Glutamatergic neuron (in vitro differentiated cells): Measurements from ENCODE around the gene RAB3D. TPM values are rescaled to one million over a fixed set of nuclear protein-coding genes. Genes with fewer than 3 reads are reported as not detected.
"Not testable (repeated sequence)": the region's sequence is repeated elsewhere in the genome, so short reads cannot be mapped to it uniquely, and the experiment has no call there.

Experiments used
- DNase-seq: peaks from one replicate; pipeline ENCODE4 v3.0.0; 2022
- H3K27ac Mint-ChIP-seq: one replicate; pipeline ENCODE4 v1.8.0; 2020; ENCODE audit warnings: mild to moderate bottlenecking, mixed read lengths, inconsistent platforms; ENCODE audit not compliant: unreplicated experiment
- H3K27me3 Mint-ChIP-seq: one replicate; pipeline ENCODE4 v1.8.0; 2020; ENCODE audit warnings: mild to moderate bottlenecking, moderate library complexity, mixed read lengths, inconsistent platforms; ENCODE audit not compliant: unreplicated experiment
- H3K36me3 Mint-ChIP-seq: one replicate; pipeline ENCODE4 v1.8.0; 2020; ENCODE audit warnings: mild to moderate bottlenecking, mixed read lengths, inconsistent platforms; ENCODE audit not compliant: unreplicated experiment
- H3K4me1 Mint-ChIP-seq: one replicate; pipeline ENCODE4 v1.8.0; 2020; ENCODE audit warnings: mild to moderate bottlenecking, low read depth, mixed read lengths, inconsistent platforms; ENCODE audit not compliant: unreplicated experiment
- H3K4me3 Mint-ChIP-seq: one replicate; pipeline ENCODE4 v1.8.0; 2020; ENCODE audit warnings: mild to moderate bottlenecking, mixed read lengths, inconsistent platforms; ENCODE audit not compliant: unreplicated experiment
- H3K9me3 Mint-ChIP-seq: one replicate; pipeline ENCODE4 v1.8.0; 2020; ENCODE audit warnings: mild to moderate bottlenecking, moderate library complexity, mixed read lengths, inconsistent platforms; ENCODE audit not compliant: unreplicated experiment
- total RNA-seq: library from RNA; stranded (reverse); fragmentation: NEBNext Ultra II Directional; extraction: Animal tissue kit (Norgen Biotek cat#: 25700); gene quantifications from one replicate; pipeline ENCODE4 v1.2.1, GENCODE V29; 2021; ENCODE audit not compliant: unreplicated experiment
- TF ChIP-seq, protein P1 (sequence below): fragments of 200-600 bp; sonication (generic); IDR thresholded peaks from one replicate; pipeline ENCODE4 v1.5.0; 2021; ENCODE audit not compliant: partially characterized antibody, unreplicated experiment

The RAB3D gene
- total RNA-seq, 1 donor from 2014 or later: 130 TPM

- no peak for DNase-seq
- peaks cover 4% of the 10 kb centered on the region for H3K4me1 Mint-ChIP-seq
- no peak overlapping the region for H3K27ac Mint-ChIP-seq
- peak overlapping the region; percentile 94 for H3K4me3 Mint-ChIP-seq
- no peaks in the 10 kb centered on the region for H3K27me3 Mint-ChIP-seq
- H3K36me3 Mint-ChIP-seq: peaks cover 7% of the 10 kb centered on the region
- peaks cover 10% of the 10 kb centered on the region for H3K9me3 Mint-ChIP-seq
- TF ChIP-seq, protein P1, sequence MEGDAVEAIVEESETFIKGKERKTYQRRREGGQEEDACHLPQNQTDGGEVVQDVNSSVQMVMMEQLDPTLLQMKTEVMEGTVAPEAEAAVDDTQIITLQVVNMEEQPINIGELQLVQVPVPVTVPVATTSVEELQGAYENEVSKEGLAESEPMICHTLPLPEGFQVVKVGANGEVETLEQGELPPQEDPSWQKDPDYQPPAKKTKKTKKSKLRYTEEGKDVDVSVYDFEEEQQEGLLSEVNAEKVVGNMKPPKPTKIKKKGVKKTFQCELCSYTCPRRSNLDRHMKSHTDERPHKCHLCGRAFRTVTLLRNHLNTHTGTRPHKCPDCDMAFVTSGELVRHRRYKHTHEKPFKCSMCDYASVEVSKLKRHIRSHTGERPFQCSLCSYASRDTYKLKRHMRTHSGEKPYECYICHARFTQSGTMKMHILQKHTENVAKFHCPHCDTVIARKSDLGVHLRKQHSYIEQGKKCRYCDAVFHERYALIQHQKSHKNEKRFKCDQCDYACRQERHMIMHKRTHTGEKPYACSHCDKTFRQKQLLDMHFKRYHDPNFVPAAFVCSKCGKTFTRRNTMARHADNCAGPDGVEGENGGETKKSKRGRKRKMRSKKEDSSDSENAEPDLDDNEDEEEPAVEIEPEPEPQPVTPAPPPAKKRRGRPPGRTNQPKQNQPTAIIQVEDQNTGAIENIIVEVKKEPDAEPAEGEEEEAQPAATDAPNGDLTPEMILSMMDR: no peak
Observed at GRCh38 chr19:11338121-11338520, 1.3 kb downstream of the RAB3D start.

DNA sequence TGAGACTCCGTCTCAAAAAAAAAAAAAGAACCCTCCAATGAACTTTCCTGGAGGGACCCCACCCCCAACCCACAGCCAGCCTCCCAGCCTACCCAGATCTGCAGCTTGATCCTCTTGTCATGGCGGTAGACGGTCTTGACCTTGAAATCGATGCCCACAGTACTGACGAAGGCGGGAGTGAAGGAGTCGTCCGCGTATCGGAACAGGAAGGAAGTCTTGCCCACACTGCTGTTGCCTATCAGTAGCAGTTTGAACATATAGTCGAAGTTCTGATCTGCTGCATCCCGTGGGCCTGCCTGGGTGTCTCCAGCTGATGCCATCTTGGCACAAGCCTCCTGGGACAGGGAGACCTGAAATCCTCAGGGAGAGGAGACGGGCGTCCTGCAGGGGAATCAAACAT is 2.4 kb downstream of the RAB3D start:
- Mint-ChIP-seq H3K36me3 (peaks cover 7% of the 10 kb centered on the region), H3K4me1 (peaks cover 4% of the 10 kb centered on the region), H3K27ac (no peak overlapping the region), H3K9me3 (peaks cover 10% of the 10 kb centered on the region), H3K4me3 (no peak overlapping the region), H3K27me3 (no peaks in the 10 kb centered on the region)
- no peak for DNase-seq
- TF ChIP-seq, protein P1: no peak

GRCh38 chr19:11335449-11336146 is 3.9 kb downstream of the RAB3D start:
- H3K9me3 Mint-ChIP-seq: peaks cover 10% of the 10 kb centered on the region
- peaks cover 4% of the 10 kb centered on the region for H3K4me1 Mint-ChIP-seq
- no peaks in the 10 kb centered on the region for H3K27me3 Mint-ChIP-seq
- H3K36me3 Mint-ChIP-seq: peaks cover 7% of the 10 kb centered on the region
- no peak for DNase-seq
- TF ChIP-seq, protein P1: no peak
- H3K4me3 Mint-ChIP-seq: no peak overlapping the region
- no peak overlapping the region for H3K27ac Mint-ChIP-seq

DNA sequence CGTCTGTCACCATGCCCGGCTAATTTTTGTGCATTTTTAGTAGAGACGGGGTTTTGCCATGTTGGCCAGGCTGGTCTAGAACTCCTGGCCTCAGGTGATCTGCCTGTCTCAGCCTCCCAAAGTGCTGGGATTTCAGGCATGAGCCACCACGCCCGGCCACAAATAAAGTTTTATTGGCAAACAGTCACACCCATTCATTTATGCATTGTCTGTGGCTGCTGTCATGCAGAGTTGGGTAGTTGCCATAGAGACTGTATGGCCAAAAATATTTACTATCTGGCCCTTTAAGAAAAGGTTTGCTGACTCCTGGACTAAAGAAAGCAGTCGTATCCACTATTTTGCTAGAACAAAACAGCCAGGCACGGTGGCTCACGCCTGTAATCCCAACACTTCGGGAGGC is 5.6 kb downstream of the RAB3D start:
- H3K27ac Mint-ChIP-seq, H3K9me3 Mint-ChIP-seq, H3K36me3 Mint-ChIP-seq: not testable (repeated sequence)

GRCh38 chr19:11332822-11333221 is 6.6 kb downstream of the RAB3D start:
- H3K4me1 Mint-ChIP-seq: peaks cover under 1% of the 10 kb centered on the region
- no peak for DNase-seq
- peaks cover 7% of the 10 kb centered on the region for H3K36me3 Mint-ChIP-seq
- H3K4me3 Mint-ChIP-seq: no peak overlapping the region
- TF ChIP-seq, protein P1: no peak
- peaks cover 3% of the 10 kb centered on the region for H3K9me3 Mint-ChIP-seq
- no peak overlapping the region for H3K27ac Mint-ChIP-seq
- no peaks in the 10 kb centered on the region for H3K27me3 Mint-ChIP-seq

More for the DNA sequence above, 5.6 kb downstream of the RAB3D start:
- H3K4me3 Mint-ChIP-seq, H3K27me3 Mint-ChIP-seq, DNase-seq, H3K4me1 Mint-ChIP-seq: not testable (repeated sequence)
